IPS-18a (cell line): ENCODE measurements around the gene ALPP.
"Not testable (repeated sequence)": the region's sequence is repeated elsewhere in the genome, so short reads cannot be mapped to it uniquely, and the experiment has no call there.

ENCODE experiments used
- H3K27ac ChIP-seq: one replicate; pipeline ENCODE4 v1.5.1; 2013; ENCODE audit warnings: low read length
- H3K27me3 ChIP-seq: one replicate; pipeline ENCODE4 v1.6.1; 2013; ENCODE audit warnings: mild to moderate bottlenecking, low read length; ENCODE audit not compliant: control insufficient read depth, insufficient read depth
- H3K36me3 ChIP-seq: one replicate; pipeline ENCODE4 v1.6.1; 2013; ENCODE audit warnings: low read depth, low read length; ENCODE audit not compliant: control insufficient read depth
- H3K4me1 ChIP-seq: one replicate; pipeline ENCODE4 v1.6.1; 2013; ENCODE audit warnings: low read depth, low read length; ENCODE audit not compliant: control insufficient read depth
- H3K4me3 ChIP-seq: one replicate; pipeline ENCODE4 v1.5.1; 2013; ENCODE audit warnings: low read length
- H3K9ac ChIP-seq: one replicate; pipeline ENCODE4 v1.6.1; 2013; ENCODE audit warnings: mild to moderate bottlenecking, low read length, moderate library complexity
- H3K9me3 ChIP-seq: one replicate; pipeline ENCODE4 v1.6.1; 2013; ENCODE audit warnings: low read depth, low read length; ENCODE audit not compliant: control insufficient read depth

Gene ALPP

DNA sequence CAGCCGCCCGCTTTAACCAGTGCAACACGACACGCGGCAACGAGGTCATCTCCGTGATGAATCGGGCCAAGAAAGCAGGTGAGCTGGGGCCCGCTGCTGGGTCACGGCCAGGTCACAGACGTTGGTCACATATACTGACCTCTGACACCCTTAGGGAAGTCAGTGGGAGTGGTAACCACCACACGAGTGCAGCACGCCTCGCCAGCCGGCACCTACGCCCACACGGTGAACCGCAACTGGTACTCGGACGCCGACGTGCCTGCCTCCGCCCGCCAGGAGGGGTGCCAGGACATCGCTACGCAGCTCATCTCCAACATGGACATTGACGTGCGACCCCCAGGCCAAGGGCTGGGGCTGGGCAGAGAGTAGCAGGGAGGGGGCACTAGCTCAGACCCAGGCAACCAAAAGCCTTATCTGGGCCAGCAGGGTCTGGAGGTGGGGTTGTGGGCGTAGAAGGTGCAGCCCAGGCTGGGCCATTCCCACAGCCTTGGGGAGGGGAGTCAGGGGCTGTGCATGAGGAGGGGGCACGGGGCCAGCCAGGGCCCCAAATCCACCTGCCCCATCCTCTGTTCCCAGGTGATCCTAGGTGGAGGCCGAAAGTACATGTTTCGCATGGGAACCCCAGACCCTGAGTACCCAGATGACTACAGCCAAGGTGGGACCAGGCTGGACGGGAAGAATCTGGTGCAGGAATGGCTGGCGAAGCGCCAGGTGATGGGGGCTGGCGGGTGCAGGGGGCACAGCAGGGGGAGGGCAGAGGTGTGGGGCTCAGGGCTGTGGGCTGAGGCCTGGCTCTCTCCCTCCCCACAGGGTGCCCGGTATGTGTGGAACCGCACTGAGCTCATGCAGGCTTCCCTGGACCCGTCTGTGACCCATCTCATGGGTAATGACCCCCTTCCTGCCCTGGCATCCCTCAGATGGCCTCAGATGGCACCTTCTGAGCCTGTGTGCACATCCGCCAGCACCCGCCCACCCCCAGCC is 1.3 kb downstream of the ALPP start:
- H3K9ac ChIP-seq, H3K4me1 ChIP-seq, H3K36me3 ChIP-seq, H3K27ac ChIP-seq, H3K9me3 ChIP-seq, H3K27me3 ChIP-seq, H3K4me3 ChIP-seq: not testable (repeated sequence)

GRCh38 chr2:232381204-232382031 is 2.9 kb downstream of the ALPP start:
- H3K4me1 ChIP-seq, H3K27ac ChIP-seq, H3K36me3 ChIP-seq, H3K4me3 ChIP-seq, H3K9me3 ChIP-seq, H3K27me3 ChIP-seq, H3K9ac ChIP-seq: not testable (repeated sequence)

- H3K27me3 ChIP-seq: no peaks in the 10 kb centered on the region
Measured at GRCh38 chr2:232382331-232383225, 4.0 kb downstream of the ALPP start.

DNA sequence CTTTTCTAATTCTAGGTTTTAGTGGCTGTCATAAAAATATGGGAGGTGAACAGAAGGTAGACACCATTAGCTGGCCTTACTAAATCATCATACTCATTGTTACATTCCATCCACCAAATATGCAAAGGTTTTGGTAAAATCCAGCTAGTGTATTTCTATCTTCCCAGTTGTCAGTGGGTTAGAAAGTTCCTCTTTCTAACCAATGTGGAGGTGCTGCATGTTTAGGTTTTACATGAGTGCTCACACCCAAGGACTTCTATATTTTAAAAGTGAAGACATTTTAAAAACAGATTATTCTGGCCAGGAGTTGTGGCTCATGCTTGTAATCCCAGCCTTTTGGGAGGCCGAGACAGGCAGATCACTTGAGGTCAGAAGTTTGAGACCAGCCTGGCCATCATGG is 5.9 kb downstream of the ALPP start:
- Histone ChIP-seq H3K27ac (no peak overlapping the region), H3K4me1 (no peaks in the 10 kb centered on the region), H3K36me3 (no peaks in the 10 kb centered on the region), H3K27me3 (no peaks in the 10 kb centered on the region), H3K4me3 (no peak overlapping the region), H3K9me3 (no peaks in the 10 kb centered on the region), H3K9ac (no peak overlapping the region)

More at GRCh38 chr2:232382331-232383225, 4.0 kb downstream of the ALPP start:
- Histone ChIP-seq H3K27ac (no peak overlapping the region), H3K4me1 (no peaks in the 10 kb centered on the region), H3K9me3 (no peaks in the 10 kb centered on the region), H3K36me3 (no peaks in the 10 kb centered on the region), H3K4me3 (no peak overlapping the region), H3K9ac (no peak overlapping the region)

GRCh38 chr2:232385058-232385457 is 6.5 kb downstream of the ALPP start:
- H3K4me3 ChIP-seq, H3K4me1 ChIP-seq, H3K27ac ChIP-seq, H3K36me3 ChIP-seq, H3K27me3 ChIP-seq, H3K9me3 ChIP-seq, H3K9ac ChIP-seq: not testable (repeated sequence)

DNA sequence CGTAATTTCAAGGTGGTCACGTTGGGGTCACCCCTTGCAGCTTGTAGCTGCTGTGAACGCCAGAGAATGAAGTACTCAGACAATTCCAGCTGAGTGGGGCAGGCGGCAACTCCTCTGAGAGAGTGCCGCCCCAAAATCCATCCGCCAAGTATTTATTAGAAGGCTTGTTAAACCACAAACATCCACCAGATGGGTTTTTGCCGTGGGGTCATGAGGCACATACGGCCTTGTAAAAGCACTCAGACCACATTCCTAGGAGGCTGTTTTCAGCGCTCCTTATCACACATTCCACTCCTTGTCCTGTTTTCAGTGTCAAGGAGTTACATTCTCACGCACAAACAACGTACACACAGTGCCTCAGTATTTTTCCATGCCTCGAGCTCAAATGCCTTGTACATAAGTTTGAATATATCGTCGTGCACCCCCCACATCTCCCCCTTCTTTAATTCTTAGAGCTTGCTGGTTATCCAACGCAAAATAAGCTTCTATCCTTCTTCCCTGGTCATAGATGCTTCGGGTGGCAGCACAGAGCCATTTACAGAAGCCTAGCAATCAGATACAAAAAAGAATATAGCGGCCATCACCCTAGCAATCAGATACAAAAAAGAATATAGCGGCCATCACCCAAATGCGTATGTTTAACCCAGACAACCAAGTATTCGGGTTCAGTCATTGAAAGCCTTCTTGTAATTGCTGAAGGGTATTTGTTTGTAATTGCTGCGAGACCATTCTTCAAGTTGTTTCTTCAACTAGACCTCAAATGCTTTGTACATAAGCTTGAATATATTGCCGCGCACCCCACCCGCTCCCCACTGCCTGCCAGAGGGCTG is 7.3 kb downstream of the ALPP start:
- Histone ChIP-seq H3K36me3 (peaks cover 2% of the 10 kb centered on the region), H3K4me1 (no peaks in the 10 kb centered on the region), H3K27me3 (no peaks in the 10 kb centered on the region), H3K9me3 (no peaks in the 10 kb centered on the region), H3K9ac (no peak overlapping the region), H3K27ac (no peak overlapping the region), H3K4me3 (no peak overlapping the region)

GRCh38 chr2:232386490-232386739 is 7.9 kb downstream of the ALPP start:
- Histone ChIP-seq H3K9ac (no peak overlapping the region), H3K27me3 (no peaks in the 10 kb centered on the region)

GRCh38 chr2:232386740-232387450 is 8.3 kb downstream of the ALPP start:
- Histone ChIP-seq H3K9me3 (no peaks in the 10 kb centered on the region), H3K27me3 (no peaks in the 10 kb centered on the region), H3K4me1 (no peaks in the 10 kb centered on the region), H3K36me3 (peaks cover 2% of the 10 kb centered on the region), H3K27ac (no peak overlapping the region), H3K9ac (no peak overlapping the region), H3K4me3 (no peak overlapping the region)

More at GRCh38 chr2:232386490-232386739, 7.9 kb downstream of the ALPP start:
- Histone ChIP-seq H3K27ac (no peak overlapping the region), H3K4me3 (no peak overlapping the region), H3K9me3 (no peaks in the 10 kb centered on the region), H3K36me3 (peaks cover 2% of the 10 kb centered on the region), H3K4me1 (no peaks in the 10 kb centered on the region)

DNA sequence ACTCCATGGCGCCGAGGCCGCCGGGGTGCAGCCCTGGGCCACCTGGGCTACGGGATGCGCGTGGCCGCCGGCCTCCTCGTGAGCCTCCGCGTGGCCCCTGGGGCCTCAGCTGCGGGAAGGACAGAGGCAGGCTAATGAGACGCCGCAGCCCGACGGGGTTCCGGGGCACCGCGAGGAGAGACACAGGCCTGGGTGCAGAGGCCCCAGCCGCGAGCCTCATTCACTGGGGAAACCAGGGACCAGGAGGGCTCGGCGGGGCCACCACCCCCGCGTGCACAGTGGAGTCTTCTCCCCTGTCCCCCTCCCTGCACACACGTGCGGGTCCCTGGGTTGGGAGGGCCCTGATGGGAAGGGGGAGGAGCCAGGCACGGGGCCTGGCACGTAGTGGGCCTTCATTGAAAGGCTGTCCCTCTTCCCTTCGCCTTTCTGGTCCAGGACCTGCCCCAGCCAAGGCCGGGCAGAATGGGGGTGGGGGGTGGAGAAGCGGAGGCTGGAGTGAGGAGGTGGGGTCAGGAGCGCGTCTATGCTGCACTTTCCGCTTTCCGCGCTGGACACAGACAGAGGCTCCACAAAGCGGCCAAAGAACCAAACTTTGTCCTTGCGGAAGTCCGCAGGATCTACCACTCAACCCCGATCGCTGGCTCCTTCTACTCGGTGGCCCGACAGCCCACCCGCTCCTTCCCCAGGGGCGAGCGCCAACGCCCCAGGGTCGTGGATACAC is 9.1 kb downstream of the ALPP start:
- H3K4me3 ChIP-seq: no peak overlapping the region
- no peaks in the 10 kb centered on the region for H3K9me3 ChIP-seq
- H3K36me3 ChIP-seq: peaks cover 2% of the 10 kb centered on the region
- no peaks in the 10 kb centered on the region for H3K4me1 ChIP-seq
- H3K27ac ChIP-seq: no peak overlapping the region
- H3K27me3 ChIP-seq: no peaks in the 10 kb centered on the region
- H3K9ac ChIP-seq: no peak overlapping the region

GRCh38 chr2:232388324-232388891 is 9.9 kb downstream of the ALPP start:
- Histone ChIP-seq H3K9me3 (no peaks in the 10 kb centered on the region), H3K36me3 (peaks cover 2% of the 10 kb centered on the region), H3K9ac (no peak overlapping the region), H3K27ac (no peak overlapping the region), H3K27me3 (no peaks in the 10 kb centered on the region), H3K4me3 (no peak overlapping the region), H3K4me1 (no peaks in the 10 kb centered on the region)
